NCI-H2227 (cell line): Measurements from ENCODE around the gene UBE2L5.

ENCODE experiments used
- DNase-seq: peaks from one replicate; lab custom pipeline; 2025; ENCODE audit not compliant: unreplicated experiment; lab: John Stamatoyannopoulos, UW

The UBE2L5 gene

DNA sequence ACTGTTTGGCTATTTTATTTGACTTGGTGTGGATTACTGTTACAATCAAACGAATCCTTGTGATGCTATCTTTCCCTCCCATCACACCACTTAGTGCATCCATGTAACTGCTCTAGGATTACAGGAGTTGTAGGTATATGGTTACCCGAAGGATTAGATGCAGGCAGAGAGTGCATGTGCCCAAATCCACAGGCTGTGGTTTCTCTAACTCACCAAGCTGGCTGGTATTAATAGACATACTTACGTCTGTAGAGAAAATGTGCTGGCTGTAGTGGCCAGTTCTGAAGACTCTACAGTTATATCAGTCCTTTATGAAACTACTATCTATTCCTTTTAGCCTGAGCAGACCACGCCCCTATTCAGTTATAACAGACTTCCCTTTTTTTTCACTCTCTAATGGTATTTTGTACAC is 44.6 kb downstream of the UBE2L5 start:
- no peak for DNase-seq

DNA sequence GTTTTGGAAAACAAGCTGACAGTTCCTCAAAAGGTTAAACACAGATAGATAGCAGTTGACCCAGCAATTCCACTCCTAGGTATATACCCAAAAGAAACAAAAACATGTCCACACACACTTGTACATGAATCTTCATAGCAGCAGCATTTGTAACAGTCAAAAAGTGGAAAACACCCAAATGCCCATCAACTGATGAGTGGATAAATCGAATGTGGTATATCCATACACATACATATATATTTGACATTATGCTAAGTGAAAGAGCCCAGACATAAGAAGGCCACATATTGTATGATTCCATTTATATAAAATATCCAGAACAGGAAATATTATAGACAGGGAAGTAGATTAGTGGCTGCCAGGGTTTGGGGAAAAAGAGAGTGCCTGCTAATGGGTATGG is 51.4 kb downstream of the UBE2L5 start:
- no peak for DNase-seq

DNA sequence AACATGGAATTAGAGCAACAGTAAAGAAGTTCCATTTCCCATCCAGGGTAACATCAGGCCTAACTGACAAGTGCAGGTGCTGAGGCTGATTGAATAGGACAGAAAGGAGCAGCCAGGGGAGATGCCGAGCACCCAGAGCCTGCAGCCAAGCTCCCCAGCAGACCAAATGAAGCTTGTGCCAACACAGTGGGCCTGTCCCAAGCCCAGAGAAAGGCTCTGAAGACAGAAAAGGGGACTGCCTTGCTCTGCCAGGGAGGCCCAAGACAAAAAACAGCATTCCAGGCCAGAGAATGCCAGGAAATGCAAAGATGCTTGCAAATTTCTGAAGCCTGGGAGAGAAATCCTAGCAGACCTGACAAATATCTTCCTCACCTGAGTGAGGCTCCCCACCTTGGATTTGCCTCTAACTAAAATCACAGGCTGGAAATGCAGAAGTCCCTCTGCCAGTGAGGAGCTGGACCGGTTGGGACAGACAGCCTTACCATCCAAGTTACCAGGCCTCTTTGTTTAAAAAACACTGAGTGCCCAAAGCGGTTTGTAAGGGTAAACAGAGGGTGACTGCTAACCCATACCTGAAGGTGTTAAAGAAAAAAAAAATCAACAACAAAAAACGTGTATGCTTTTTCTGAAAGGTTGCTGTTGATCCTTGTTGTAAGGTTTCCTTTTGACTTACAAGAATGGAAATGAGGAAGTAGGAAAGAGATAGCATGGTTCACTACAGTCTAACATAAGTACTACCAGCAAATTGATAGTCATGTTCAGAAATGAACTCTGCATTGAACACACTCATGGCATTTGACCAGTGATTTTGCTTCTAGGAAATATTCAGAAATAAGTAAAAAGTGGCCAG is 55.3 kb downstream of the UBE2L5 start:
- DNase-seq, result no peak
